Left hindlimb (tissue), 1 donor: ENCODE results near the gene TECTA.
"Not testable (repeated sequence)": the region's sequence is repeated elsewhere in the genome, so short reads cannot be mapped to it uniquely, and the experiment has no call there.

Experiments used
- DNase-seq: peaks from one replicate; pipeline ENCODE4 v3.0.0-alpha.2; 2018

Gene TECTA

DNA sequence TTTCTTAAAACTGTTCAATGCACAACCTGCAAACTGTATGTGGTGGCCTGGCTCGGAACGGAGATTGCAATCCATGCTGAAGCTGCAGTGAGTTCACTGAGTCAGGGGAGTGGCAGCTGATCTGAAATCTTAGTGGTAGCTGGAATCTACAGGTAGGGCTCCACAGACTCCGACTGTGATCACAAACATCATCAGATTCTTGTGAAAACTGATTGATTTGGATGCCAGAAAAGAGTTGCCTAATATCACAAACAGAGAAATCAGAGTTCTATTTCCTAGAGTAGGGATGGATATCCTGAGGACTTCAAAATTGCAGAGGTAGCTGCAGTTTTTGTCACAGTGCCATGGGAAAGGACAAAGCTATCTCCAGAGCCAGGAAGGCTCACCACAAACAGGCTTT is 134.0 kb downstream of the TECTA start:
- DNase-seq: no peak

DNA sequence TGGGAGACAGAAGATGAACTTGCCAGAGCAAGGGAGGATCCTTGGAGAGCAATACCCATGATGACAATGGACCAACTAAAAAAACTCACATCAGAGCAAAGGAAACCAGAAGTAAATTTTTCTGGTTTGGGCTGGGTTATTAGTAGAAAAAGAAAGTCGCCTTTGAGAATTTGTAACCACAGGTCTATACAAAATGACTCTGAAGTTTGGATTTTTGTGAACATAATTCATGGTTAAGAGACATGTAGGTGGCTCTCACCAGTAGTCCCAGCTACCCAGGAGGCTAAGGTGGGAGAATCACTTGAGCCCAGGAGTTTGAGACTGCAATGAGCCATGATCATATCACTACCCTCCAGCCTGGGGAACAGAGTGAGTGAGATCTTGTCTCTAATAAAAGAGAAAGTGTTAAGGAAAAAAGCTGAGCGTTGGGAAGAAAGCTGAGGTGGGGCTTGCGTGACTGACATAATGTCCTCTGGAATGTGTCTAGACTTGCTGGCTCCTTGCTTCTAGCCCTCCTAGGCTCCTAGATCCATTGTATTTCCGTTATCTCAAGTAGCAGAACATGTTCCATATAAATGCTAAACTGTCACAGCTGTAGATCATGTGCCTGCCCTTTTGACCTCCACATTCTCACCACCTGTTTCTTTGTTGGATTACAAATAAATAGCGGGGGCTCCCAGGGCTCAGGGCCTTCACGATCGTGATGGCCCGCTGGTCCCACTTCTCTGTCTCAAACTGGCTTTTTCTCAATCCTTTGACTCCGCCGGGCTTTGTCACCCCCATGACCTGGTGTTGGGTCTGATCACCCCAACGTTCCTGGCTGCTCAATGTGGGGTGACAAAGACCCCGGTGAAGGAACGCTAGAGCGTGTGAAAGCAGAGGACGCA is 135.3 kb downstream of the TECTA start:
- DNase-seq: no peak

DNA sequence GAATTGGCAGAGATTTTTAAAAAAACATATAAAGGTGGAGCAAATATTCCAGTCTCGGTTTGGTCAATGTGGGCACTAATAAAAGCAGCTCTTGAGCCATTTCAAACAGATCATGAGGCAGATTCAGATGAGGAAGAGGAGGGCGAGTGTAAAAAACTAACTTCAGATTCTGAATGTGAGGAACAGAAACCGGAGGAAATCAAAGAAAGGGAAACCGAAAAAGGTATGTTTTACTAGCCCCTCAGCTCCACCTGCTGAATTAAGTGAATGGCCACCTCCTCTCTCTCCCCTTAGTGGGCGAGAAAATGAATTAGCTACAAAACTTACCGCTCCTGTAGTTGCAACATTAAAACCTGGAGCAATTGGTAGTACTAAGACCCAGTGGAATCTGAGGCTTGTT is 136.2 kb downstream of the TECTA start:
- DNase-seq: not testable (repeated sequence)

DNA sequence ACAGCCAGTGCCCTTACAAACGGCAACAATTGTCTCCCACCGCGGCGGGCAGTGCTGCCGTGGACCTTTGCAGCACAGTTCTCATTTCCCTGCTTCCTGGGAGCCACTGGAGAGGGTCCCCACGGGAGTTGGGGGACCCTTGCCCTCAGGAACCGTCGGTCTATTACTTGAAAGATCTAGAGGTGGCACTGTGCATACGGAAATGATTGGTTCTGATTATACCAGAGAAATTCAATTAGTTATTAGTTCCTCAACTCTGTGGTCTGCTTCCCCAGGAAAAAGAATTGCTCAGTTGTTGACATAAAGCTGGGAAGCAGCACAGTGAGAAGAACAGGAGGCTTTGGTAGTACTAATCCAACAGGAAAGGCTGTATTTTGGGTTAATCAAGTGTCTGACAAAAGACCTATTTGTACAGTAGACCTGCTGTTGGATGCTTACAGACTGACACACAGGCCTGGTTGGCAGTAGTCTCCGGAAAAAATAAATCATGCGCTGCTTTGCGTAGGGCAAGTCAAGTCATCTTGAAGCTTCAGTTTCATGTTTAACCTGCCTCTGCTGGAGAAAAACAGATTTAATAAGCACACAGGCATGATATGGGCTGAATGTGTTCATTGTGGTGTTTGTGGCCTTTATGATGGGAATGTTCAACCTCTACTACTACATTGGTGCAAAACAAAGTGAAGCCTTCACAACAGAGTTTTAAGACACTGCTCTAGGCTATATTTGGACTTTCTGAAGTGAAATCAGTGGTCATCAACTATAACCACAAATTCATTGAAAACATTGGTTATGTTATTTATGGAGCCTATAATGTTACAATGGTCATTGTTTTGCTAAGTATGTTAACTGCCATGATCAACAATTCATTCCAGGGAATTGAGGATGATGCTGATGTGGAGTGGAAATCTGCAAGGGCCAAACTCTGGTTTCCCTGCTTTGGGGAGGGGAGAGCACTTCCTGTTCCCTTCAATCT is 136.9 kb downstream of the TECTA start:
- peak; percentile 55 for DNase-seq

DNA sequence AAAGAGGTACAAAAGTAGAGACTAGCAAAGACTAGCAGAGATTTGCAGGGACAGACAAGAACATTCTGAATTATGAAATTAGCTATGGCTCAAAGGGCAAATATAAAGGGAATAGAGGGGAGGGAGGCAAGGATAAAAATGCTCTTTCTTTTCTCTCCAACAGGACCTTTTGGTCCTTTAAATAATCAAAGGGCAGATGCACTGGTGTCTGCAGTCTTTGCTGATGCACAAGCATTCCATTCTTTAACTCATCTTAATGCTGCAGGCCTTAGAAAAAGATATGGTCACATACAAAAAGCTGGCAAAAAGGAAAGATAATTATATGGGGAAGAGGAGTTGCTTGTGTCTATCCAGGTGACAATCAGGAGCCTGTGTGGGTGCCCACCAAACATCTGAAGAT is 137.9 kb downstream of the TECTA start:
- no peak for DNase-seq

DNA sequence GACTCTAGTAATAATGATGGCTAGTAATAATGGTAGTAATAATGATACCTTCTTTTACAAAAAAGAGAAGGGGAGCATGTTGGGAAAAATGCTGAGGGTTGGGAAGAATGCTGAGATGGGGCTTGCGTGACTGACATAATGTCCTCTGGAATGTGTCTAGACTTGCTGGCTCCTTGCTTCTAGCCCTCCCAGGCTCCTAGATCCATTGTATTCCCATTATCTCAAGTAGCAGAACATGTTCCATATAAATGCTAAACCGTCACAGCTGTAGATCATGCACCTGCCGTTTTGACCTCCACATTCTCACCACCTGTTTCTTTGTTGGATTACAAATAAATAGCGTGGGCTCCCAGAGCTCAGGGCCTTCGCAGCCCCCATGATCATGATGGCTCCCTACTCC is 139.0 kb downstream of the TECTA start:
- not testable (repeated sequence) for DNase-seq

DNA sequence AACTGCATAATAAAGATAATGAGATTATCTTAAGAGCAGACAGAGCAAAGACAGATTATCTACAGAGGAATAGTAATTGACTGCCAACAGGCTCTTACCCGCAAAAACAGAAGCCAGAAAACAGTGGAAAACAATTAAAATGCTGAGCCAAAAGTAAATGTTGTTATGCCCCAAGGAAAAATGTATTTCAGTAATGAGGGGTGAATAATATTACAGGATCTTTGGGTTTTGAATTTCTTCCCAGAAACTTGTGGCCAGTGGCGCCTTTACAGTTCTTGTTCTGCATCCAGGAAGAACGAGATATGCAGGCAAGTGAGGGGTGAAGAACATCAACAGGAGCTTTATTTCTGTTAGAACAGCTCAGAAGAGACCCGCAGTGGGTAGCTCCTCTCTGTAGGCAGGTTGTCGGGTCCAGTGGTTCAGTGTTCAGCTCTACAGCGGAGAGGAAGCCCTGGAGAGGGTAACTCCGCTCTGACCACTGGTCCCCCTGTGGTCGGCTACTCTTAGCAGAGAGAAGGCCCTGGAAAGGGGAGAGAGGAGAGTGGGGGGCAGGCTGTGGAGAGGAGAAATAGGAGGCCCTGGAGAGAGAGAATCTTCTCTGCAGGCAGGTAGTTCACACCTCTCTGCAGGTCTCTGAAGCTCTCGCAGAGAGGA is 139.7 kb downstream of the TECTA start:
- DNase-seq: no peak
